Stimulated activated CD8-positive, alpha-beta memory T cell treated with anti-CD3 and anti-CD28 coated beads, Interleukin-15, amount 100 ng/mL, for 4 hours (primary cell): ENCODE measurements around the gene MT1X.

Source experiments
- DNase-seq, 2 donors: peaks; one replicate each; pipeline ENCODE4 v3.0.0-alpha.2; 2020; ENCODE audit warnings: low read depth in 2 of 2

MT1X gene

GRCh38 chr16:56679078-56679730 is 3.1 kb upstream of the MT1X start:
- DNase-seq = no peak

DNA sequence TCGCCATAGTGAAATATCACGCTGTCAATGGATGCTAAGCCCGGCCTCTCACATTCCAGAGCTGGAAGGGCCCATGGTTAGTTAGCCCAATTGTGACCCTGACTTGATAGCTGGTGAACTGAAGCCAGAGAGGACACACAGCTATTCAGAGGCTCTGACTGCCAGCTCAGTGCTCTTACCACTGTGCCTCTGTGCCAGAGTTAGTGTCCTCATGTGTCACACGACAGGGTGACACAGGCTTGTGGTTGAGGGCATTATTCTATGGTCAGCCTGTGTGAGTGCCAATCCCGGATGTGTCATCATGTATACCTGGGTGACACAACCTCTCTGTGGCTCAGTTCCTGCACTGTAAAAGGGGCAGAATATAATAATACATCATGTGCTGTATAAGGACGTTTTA is 2.5 kb upstream of the MT1X start:
- DNase-seq = no peak

DNA sequence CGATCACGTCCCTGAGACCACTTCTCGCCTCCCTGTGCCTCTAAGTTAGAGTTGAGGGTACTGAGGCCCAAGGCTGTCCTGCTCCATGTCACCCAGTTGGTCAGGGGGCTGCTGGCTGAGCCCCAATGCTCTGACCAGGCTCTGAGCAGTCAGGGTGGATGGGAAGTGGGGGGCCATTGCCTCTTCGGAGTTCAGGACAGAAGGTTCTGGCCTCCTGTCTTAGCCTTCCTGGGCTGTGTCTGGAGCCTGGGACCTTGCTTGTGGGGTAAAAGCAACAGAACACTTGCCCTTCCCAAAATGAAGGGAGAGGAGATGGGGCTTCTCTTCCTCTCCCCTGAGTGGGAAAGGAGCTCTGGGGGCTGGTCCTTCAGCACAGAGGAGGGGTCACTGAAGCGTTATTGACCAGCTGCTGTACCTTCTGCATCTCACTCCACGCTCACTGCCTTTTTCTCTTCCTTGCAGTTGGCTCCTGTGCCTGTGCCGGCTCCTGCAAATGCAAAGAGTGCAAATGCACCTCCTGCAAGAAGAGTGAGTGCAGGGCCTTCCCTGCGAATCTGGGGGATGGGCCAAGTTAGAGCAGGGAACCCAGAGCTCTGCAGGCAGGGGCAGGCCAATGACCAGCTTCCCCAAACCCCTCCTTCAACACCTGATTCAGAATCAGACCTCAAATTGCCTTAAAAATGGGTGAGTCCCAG is 580 bp downstream of the MT1X start:
- DNase-seq = no peak

DNA sequence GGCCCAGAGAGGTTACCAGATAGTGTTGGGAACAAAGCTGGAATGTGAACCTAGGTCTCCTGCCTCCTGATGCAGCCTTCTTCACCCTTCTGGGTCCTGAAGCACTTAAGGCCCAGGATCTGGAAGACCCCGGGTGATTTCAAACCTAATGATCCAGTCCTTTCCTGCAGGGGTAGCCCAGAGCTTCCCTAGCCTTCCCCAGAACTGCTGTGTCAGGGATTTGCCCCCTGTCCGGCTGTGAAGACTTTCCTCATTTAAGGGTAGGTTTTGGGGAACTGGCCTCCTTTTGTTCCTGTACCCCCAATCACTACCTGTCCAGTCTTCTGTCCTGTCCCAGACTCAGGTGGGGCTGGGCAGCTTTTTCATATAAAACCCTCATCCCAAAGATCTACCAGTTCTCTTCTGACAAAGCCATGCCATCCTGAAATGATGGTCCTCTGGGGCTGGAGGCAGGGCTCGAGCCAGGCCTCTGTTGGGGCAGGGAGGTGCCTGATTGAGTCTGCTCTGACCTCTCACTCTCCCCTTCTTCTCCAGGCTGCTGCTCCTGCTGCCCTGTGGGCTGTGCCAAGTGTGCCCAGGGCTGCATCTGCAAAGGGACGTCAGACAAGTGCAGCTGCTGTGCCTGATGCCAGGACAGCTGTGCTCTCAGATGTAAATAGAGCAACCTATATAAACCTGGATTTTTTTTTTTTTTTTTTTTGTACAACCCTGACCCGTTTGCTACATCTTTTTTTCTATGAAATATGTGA is 1.3 kb downstream of the MT1X start:
- DNase-seq = no peak

DNA sequence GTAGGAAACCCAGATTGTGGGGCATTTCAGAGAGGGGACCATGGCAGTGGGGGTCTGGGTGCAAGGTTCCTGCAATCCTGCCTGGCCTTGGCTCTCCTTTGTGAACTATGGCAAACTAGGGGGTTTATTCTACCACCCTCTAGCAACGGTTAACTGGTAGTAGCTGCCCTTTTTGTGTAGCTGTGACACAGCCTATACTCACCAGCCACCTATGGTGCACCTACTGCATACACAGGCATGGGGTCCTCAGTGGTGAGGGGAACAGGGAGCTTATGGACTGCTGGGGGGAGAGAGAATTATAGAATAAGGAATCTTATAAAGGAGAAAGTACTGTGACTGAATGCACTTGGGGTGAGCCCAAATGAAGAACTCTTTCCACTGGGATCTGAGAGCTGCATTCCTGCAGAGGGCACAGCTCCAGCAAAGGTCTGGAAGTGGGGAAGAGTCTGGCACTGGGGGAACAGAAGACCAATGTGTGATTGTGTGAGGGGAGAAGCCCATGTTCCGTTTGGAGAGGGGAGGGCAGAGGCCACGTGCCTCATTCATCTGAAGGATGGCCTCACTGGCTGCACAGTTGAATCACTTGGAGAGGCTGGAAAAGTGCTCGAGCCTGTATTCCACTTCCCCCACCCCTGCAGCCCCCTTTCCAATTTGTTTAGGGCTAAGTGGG is 2.1 kb downstream of the MT1X start:
- no peak for DNase-seq

DNA sequence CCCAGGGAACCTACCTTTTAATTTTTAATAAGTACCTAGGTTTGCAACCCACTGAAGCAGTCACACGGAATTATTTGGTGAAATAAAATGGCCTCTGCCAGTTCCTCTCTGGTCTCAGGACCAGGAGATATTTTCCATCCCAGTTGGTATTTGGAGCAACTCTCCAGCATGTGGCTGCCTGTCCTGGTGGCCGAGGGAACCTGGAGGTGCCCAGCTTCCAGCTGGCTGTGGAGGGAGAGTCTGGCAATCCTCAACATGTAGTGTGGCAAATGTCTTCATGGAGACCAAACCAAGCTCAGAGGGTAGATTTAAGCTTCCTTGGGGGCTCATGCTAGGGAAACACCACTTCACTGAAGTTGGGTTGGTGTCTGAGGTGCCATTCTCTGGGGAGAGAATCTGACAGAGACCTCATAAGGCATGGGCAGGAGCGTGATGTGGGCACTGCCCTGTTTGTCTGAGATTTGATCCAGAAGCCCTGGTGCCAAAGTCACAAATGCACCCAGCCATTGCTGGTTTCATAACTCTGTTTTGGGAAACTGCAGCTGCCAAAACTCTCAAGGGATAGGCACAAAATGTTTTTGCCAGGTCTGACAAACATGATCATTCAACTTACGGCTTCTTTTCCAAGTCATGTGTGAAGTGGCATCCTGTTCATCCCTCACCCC is 2.8 kb downstream of the MT1X start:
- no peak for DNase-seq

GRCh38 chr16:56686758-56687157 is 4.5 kb downstream of the MT1X start:
- no peak for DNase-seq

- DNase-seq = no peak
Observed at GRCh38 chr16:56688762-56689161, 6.5 kb downstream of the MT1X start.

DNA sequence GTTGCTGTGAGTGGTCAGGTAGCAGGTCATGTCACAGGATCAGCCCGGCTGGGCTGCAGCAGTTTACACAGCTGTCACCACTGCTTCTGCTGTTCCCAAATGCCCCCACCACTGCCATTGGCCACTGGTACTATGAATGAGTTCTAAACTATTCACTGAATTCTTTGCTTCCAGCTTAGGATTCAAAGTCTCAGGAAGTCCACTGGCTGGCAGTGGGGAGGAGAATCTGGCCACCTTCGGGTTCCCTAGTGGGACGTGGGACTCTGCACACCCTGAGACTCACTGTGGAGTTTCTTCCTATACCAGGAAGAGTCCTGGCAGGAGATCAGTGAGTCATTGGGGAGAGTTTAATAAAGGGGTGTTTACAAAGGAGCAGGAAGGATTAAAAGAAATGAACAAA is 6.9 kb downstream of the MT1X start:
- DNase-seq = no peak

- DNase-seq = no peak
Observed at GRCh38 chr16:56690420-56691122, 8.3 kb downstream of the MT1X start.

- no peak for DNase-seq
Observed at GRCh38 chr16:56691885-56692284, 9.6 kb downstream of the MT1X start.

DNA sequence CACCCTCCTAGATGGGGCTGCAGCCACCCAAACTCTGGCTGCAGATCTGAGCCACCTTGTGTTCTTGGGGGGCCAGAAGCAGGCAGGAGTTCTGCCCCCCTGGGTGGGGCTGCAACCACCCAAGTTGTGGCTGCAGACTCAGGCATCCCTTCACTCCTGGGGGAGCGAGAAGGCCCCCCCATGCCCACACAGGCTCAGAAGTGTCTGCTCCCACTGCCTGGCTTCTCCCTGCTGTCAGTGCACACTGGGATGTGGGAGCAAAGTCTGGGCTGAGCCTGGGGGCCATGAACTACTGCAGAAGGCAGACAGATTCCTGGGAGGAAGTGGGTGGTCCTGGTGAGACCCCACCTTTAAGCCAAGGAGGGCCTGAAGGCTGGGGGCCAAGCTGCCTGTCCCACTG is 13.0 kb downstream of the MT1X start:
- DNase-seq = no peak

- no peak for DNase-seq
Observed at GRCh38 chr16:56697456-56698155, 15.3 kb downstream of the MT1X start.

- no peak for DNase-seq
Observed at GRCh38 chr16:56700195-56700594, 17.9 kb downstream of the MT1X start.

DNA sequence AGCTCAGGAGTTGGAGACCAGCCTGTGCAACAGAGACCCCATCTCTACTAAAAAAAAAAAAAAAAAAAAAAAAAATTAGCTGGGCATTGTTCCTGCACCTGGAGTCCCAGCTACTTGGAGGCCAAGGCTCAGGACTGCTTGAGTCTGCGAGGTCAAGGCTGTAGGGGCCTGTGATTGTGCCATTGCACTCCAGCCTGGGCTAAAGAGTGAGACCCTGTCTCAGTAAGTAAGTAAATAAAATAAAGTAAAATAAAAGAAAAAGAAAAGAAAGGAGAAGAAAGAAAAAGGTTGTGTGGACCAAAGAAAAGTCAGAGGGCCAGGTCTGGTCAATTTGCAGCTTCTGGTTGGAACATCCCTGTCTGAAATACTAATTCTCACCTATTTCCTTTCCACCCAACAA is 18.4 kb downstream of the MT1X start:
- DNase-seq = no peak

DNA sequence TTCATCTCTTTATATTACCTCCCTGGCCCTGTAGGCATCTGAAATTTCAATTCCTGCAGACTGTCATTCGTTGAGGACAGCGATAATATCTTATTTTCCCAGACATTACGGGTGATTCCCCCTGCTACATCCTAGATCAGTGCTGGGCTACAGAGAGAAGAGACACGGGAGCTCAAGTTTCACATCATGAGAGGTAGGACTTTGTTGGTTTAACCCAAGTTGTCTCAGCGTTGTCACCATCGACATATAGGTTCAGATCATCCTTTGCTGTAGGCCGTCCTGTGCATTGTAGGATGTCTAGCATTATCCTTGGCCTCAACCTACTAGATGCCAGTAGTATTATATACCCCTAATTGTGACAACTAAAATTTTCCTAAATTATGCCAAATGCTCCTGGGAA is 19.3 kb downstream of the MT1X start:
- no peak for DNase-seq

GRCh38 chr16:56702836-56703235 is 20.6 kb downstream of the MT1X start:
- no peak for DNase-seq

GRCh38 chr16:56708525-56709442 is 26.5 kb downstream of the MT1X start:
- DNase-seq = no peak

- DNase-seq = no peak
Observed at GRCh38 chr16:56709443-56710040, 27.3 kb downstream of the MT1X start.
